Measurements from ENCODE around the gene SH2D2A. TPM values are rescaled to one million over a fixed set of nuclear protein-coding genes. Genes with fewer than 3 reads are reported as not detected.

Gene SH2D2A
- polyA plus RNA-seq, 1 donor, result 5.3 TPM

DNA sequence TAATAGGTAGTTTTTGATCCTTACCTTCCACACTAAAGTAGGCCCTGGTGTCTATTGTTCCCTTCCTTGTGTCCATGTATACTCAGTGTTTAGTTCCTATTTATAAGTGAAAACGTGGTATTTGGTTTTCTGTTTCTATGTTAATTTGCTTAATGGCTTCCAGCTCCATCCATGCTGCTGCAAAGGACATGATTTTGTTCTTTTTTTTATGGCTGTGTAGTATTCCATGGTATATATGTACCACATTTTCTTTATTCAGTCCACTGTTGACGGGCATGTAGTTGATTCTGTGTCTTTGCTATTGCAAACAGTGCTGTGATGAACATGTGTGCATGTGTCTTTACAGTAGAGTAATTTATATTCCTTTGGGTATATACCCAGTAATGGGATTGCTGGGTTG is 28.5 kb downstream of the SH2D2A start:
- no peak for DNase-seq
- H3K27me3 ChIP-seq (ENCODE audit: control insufficient read depth, insufficient read depth, low read length), result no peaks in the 10 kb centered on the region
- H3K36me3 ChIP-seq (ENCODE audit: control insufficient read depth, insufficient read depth, low read length), result peaks cover 65% of the 10 kb centered on the region
- H3K9me3 ChIP-seq (ENCODE audit: control insufficient read depth, low read depth, low read length), result no peaks in the 10 kb centered on the region
- no peak overlapping the region for H3K27ac ChIP-seq (ENCODE audit: low read length)
- 100% methylated on average over 1 of the region's 2 CpGs for WGBS (ENCODE audit: insufficient coverage, low lambda C conversion rate)
- H3K4me3 ChIP-seq (ENCODE audit: low read length), result no peak overlapping the region
- H3K4me1 ChIP-seq (ENCODE audit: control insufficient read depth, insufficient read depth, low read length), result no peaks in the 10 kb centered on the region

DNA sequence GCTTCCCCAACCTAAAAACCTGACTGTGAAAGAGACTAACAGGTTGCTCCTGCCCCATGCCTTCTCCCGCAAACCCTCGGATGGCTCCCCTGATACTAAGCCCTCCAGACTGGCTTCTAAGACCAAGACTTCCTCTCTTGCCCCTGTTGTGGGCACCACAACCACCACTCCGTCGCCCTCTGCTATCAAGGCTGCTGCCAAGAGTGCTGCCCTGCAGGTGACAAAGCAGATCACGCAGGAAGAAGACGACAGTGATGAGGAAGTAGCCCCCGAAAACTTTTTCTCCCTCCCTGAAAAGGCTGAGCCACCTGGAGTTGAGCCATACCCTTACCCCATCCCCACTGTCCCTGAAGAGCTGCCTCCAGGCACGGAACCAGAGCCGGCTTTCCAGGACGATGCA is 30.0 kb downstream of the SH2D2A start:
- DNase-seq, result no peak
- WGBS (ENCODE audit: insufficient coverage, low lambda C conversion rate), result no CpG with 5 or more reads among the region's 10 CpGs
- no peaks in the 10 kb centered on the region for H3K9me3 ChIP-seq (ENCODE audit: control insufficient read depth, low read depth, low read length)
- H3K27ac ChIP-seq (ENCODE audit: low read length), result no peak overlapping the region
- no peaks in the 10 kb centered on the region for H3K4me1 ChIP-seq (ENCODE audit: control insufficient read depth, insufficient read depth, low read length)
- peaks cover 63% of the 10 kb centered on the region for H3K36me3 ChIP-seq (ENCODE audit: control insufficient read depth, insufficient read depth, low read length)
- H3K4me3 ChIP-seq (ENCODE audit: low read length), result no peak overlapping the region
- H3K27me3 ChIP-seq (ENCODE audit: control insufficient read depth, insufficient read depth, low read length), result no peaks in the 10 kb centered on the region

DNA sequence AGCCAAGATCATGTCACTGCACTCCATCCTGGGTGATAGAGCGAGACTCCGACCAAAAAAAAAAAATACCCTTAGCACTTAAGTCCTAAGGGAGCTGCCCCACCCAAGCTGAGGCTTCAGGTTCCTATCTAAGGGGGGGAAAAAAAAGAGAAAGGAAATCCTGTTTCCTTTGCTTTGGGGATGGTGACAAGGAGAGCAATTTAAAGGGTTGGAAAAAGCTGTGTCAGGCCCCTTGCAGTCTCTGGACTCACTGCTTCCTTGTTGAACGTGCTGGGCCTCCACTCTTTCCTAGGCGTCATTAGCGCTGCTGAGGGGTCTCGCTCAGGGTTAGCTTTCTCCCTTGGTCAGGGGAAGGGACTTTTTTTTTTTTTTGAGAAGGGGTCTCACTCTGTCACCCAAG is 31.2 kb downstream of the SH2D2A start:
- H3K9me3 ChIP-seq (ENCODE audit: control insufficient read depth, low read depth, low read length), result no peaks in the 10 kb centered on the region
- H3K27ac ChIP-seq (ENCODE audit: low read length), result no peak overlapping the region
- H3K4me3 ChIP-seq (ENCODE audit: low read length), result no peak overlapping the region
- WGBS (ENCODE audit: insufficient coverage, low lambda C conversion rate), result no CpG with 5 or more reads among the region's 6 CpGs
- H3K27me3 ChIP-seq (ENCODE audit: control insufficient read depth, insufficient read depth, low read length), result no peaks in the 10 kb centered on the region
- no peaks in the 10 kb centered on the region for H3K4me1 ChIP-seq (ENCODE audit: control insufficient read depth, insufficient read depth, low read length)
- DNase-seq, result no peak
- peaks cover 64% of the 10 kb centered on the region for H3K36me3 ChIP-seq (ENCODE audit: control insufficient read depth, insufficient read depth, low read length)

DNA sequence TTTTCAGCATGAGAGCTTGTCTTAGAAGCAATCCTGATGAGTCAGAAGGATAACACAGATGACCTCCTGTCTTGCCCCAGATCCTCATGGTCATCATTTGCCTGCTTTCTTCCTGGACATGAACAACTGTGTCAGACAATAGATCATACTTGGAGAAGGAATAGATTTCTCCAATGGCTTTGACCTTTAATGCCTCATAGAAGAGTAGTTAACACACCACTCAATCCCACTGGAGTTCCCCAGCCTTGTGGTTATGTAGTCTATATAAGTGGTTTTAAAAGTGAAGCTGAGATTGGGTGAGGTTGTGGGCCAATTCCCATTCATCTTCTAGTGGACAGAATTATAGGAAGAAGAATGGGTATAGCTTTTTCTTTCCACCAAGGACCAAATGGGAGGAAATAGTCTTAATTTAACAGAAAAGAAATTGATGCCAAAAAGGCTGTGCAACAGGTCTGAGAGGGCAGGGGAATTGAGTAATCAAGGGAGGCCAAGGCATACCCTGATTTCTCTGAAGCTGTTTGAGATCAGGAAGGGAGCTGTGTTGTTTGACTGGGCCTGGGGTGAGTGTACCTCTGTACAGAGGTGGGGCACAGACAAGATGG is 35.0 kb downstream of the SH2D2A start:
- Histone ChIP-seq H3K9me3 (ENCODE audit: control insufficient read depth, low read depth, low read length) (no peaks in the 10 kb centered on the region), H3K4me3 (ENCODE audit: low read length) (no peak overlapping the region), H3K27ac (ENCODE audit: low read length) (no peak overlapping the region), H3K36me3 (ENCODE audit: control insufficient read depth, insufficient read depth, low read length) (peaks cover 56% of the 10 kb centered on the region), H3K27me3 (ENCODE audit: control insufficient read depth, insufficient read depth, low read length) (no peaks in the 10 kb centered on the region), H3K4me1 (ENCODE audit: control insufficient read depth, insufficient read depth, low read length) (no peaks in the 10 kb centered on the region)
- DNase-seq, result no peak

DNA sequence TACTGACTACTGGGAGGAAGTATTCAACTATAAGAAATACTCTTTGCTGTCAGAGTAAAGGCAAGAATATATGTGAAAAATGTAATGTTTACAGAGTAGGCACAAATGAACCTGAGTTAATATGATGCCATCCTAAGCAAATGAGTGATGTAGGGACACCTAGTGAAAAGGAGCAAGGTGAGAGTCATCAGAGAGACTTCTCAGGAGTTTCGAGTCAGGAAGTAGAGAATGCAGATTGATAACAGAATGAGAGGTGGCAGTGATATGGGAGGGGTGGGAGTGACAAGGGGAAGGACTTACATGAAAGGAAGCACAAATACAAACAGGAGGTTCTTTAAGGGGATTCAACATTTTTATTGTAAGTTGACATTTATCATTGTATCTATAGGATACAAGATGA is 39.1 kb downstream of the SH2D2A start:
- Histone ChIP-seq H3K4me3 (ENCODE audit: low read length) (no peak overlapping the region), H3K36me3 (ENCODE audit: control insufficient read depth, insufficient read depth, low read length) (peaks cover 28% of the 10 kb centered on the region), H3K27me3 (ENCODE audit: control insufficient read depth, insufficient read depth, low read length) (no peaks in the 10 kb centered on the region), H3K27ac (ENCODE audit: low read length) (no peak overlapping the region), H3K4me1 (ENCODE audit: control insufficient read depth, insufficient read depth, low read length) (peaks cover 10% of the 10 kb centered on the region), H3K9me3 (ENCODE audit: control insufficient read depth, low read depth, low read length) (no peaks in the 10 kb centered on the region)
- WGBS (ENCODE audit: insufficient coverage, low lambda C conversion rate), result 40% methylated on average over 1 of the region's 1 CpG
- no peak for DNase-seq

DNA sequence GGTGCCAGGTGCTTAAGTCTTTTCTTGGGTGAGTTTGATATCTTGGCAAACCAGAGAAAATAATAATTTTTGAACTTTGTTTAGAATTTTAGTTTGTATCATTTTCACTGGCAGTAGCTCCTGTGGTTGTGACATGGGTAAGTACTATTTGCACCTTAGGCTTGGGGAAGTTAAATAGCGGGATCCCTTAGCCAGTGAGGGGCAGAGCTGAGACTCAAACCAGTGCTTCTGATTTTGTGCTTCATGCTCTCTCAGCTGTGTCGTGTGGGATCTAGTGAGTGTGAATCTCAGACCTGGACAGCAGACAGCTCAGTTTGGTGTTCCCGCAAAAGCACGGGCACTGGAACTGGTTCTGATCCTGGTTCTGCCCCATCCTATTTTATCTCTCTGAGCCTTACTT is 39.7 kb downstream of the SH2D2A start:
- Histone ChIP-seq H3K27me3 (ENCODE audit: control insufficient read depth, insufficient read depth, low read length) (no peaks in the 10 kb centered on the region), H3K4me3 (ENCODE audit: low read length) (no peak overlapping the region), H3K4me1 (ENCODE audit: control insufficient read depth, insufficient read depth, low read length) (peaks cover 10% of the 10 kb centered on the region), H3K36me3 (ENCODE audit: control insufficient read depth, insufficient read depth, low read length) (peaks cover 25% of the 10 kb centered on the region), H3K9me3 (ENCODE audit: control insufficient read depth, low read depth, low read length) (no peaks in the 10 kb centered on the region), H3K27ac (ENCODE audit: low read length) (no peak overlapping the region)
- no peak for DNase-seq
- WGBS (ENCODE audit: insufficient coverage, low lambda C conversion rate), result no CpG with 5 or more reads among the region's 4 CpGs

DNA sequence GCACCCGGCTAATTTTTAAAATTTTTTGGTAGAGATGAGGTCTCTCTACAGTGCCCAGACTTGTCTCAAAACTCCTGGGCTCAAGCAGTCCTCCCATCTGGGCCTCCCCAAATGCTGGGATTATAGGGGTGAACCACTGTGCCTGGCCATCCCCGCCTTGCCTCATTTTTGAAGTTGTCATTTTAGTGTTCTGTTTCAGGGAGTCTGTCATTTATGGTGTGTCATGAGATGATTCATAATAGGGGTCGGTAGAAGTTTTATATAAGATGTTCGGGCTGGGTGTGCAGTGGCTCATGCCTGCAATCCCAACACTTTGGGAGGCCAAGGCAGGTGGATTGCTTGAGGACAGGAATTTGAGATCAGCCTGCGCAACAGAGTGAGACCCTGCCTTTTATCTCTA is 40.8 kb downstream of the SH2D2A start:
- no peak overlapping the region for H3K27ac ChIP-seq (ENCODE audit: low read length)
- no peaks in the 10 kb centered on the region for H3K27me3 ChIP-seq (ENCODE audit: control insufficient read depth, insufficient read depth, low read length)
- peaks cover 20% of the 10 kb centered on the region for H3K36me3 ChIP-seq (ENCODE audit: control insufficient read depth, insufficient read depth, low read length)
- H3K4me3 ChIP-seq (ENCODE audit: low read length), result no peak overlapping the region
- WGBS (ENCODE audit: insufficient coverage, low lambda C conversion rate), result no CpG with 5 or more reads among the region's 5 CpGs
- no peak for DNase-seq
- no peaks in the 10 kb centered on the region for H3K9me3 ChIP-seq (ENCODE audit: control insufficient read depth, low read depth, low read length)
- peaks cover 14% of the 10 kb centered on the region for H3K4me1 ChIP-seq (ENCODE audit: control insufficient read depth, insufficient read depth, low read length)

DNA sequence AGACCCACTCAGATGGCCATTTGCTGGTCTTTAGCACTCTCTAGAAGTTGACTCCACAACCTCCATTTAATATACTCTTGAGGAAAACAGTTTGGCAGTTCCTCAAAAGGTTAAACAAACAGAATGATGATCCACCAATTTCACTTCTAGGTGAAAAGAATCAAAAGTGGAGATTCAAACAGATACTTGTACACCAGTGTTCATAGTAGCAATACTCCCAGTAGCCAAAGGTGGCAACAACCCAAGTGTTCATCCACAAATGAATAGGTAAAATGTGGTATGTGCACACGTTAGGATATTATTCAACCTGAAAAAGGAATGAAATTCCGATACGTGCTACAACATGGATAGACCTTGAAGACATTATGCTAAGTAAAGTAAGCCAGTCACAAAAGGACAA is 43.0 kb downstream of the SH2D2A start:
- H3K27ac ChIP-seq (ENCODE audit: low read length), result no peak overlapping the region
- DNase-seq, result no peak
- 100% methylated on average over 2 of the region's 3 CpGs for WGBS (ENCODE audit: insufficient coverage, low lambda C conversion rate)
- no peak overlapping the region for H3K4me3 ChIP-seq (ENCODE audit: low read length)
- peaks cover 25% of the 10 kb centered on the region for H3K36me3 ChIP-seq (ENCODE audit: control insufficient read depth, insufficient read depth, low read length)
- no peaks in the 10 kb centered on the region for H3K9me3 ChIP-seq (ENCODE audit: control insufficient read depth, low read depth, low read length)
- H3K4me1 ChIP-seq (ENCODE audit: control insufficient read depth, insufficient read depth, low read length), result peaks cover 19% of the 10 kb centered on the region
- H3K27me3 ChIP-seq (ENCODE audit: control insufficient read depth, insufficient read depth, low read length), result no peaks in the 10 kb centered on the region

DNA sequence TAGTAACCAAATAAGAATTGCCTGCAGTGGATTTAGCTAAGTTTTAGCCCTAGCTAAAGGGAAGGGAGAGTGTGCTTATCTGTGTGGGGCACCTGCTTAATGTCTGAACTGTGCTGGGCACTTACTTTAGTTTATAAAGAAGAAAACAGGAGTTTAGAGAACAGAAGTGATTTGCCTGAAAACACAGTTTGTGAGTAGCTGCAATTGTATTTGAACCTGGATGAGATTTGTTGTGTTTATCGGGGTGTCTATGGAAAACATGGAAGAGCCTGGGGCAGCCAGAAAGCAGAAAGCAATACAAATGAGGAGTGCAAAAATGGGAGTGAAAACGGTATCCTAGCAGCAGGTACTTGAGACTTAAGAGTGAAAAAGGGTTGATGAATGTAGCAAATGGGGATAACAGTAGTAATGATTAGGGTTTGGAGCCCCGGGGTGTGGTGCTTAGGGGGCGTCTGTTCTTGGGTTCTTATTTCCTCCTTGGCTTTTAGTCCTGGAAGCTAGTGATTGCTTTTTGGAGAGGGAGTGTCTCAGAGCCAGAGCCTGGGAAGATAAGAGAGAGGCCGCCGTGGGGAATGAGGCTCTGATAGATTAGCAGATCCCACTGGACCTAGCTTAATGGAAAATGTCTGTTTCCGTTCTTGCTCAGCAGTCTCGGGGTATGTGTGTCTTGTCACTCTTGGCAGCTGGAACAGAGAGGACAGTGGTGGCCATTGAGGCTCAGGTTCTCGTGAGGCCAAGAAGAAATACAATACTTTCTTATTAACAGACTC is 43.7 kb downstream of the SH2D2A start:
- DNase-seq, result peak in 1 of 2 donors; percentile 25
- Histone ChIP-seq H3K27me3 (ENCODE audit: control insufficient read depth, insufficient read depth, low read length) (no peaks in the 10 kb centered on the region), H3K4me3 (ENCODE audit: low read length) (no peak overlapping the region), H3K4me1 (ENCODE audit: control insufficient read depth, insufficient read depth, low read length) (peaks cover 19% of the 10 kb centered on the region), H3K36me3 (ENCODE audit: control insufficient read depth, insufficient read depth, low read length) (peaks cover 21% of the 10 kb centered on the region), H3K9me3 (ENCODE audit: control insufficient read depth, low read depth, low read length) (no peaks in the 10 kb centered on the region), H3K27ac (ENCODE audit: low read length) (no peak overlapping the region)
- WGBS (ENCODE audit: insufficient coverage, low lambda C conversion rate), result 60% methylated on average over 1 of the region's 9 CpGs

DNA sequence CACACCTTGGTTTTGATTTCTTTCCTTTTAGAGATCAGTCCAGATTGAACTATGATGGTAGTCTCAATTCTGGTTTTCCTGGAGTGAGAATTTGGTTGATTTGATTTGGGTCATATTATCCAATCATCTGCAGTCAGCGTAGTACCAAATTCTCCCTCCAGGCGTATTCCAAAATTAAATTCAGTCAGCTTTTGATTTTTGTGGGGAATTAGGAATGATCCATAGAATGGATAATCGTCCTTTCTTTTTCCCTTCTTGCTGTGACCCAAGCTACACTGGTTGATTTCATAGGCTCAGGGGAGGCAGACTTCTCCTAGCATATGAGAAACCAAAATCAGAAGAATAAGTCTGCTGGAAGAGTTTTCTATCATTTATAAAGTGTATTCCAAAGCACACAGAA is 44.4 kb downstream of the SH2D2A start:
- H3K36me3 ChIP-seq (ENCODE audit: control insufficient read depth, insufficient read depth, low read length), result peaks cover 21% of the 10 kb centered on the region
- H3K27ac ChIP-seq (ENCODE audit: low read length), result no peak overlapping the region
- H3K4me3 ChIP-seq (ENCODE audit: low read length), result no peak overlapping the region
- no peaks in the 10 kb centered on the region for H3K27me3 ChIP-seq (ENCODE audit: control insufficient read depth, insufficient read depth, low read length)
- 86% methylated on average over 2 of the region's 3 CpGs for WGBS (ENCODE audit: insufficient coverage, low lambda C conversion rate)
- no peak for DNase-seq
- H3K4me1 ChIP-seq (ENCODE audit: control insufficient read depth, insufficient read depth, low read length), result peaks cover 19% of the 10 kb centered on the region
- H3K9me3 ChIP-seq (ENCODE audit: control insufficient read depth, low read depth, low read length), result no peaks in the 10 kb centered on the region

All from large intestine (tissue), 3 donors.